Measurements from ENCODE around the gene STK32C. TPM values are rescaled to one million over a fixed set of nuclear protein-coding genes. Genes with fewer than 3 reads are reported as not detected.

The STK32C gene
- total RNA-seq, 1 donor from 2014 or later = 15.2 TPM

- intact Hi-C loops (cut with micrococcal nuclease) = no loop called here
- no peaks in the 10 kb centered on the region for H3K4me1 Mint-ChIP-seq
- no peak overlapping the region for H3K4me3 Mint-ChIP-seq
- H3K27me3 Mint-ChIP-seq = peaks cover 2% of the 10 kb centered on the region
- no peaks in the 10 kb centered on the region for H3K9me3 Mint-ChIP-seq
- no peak overlapping the region for H3K27ac Mint-ChIP-seq
- H3K36me3 Mint-ChIP-seq (ENCODE audit: low read depth) = no peaks in the 10 kb centered on the region
- no peak for DNase-seq
These were observed 47.9 kb downstream of the STK32C start for GRCh38 chr10:132259702-132260482.

- intact Hi-C loops (cut with micrococcal nuclease) = no loop called here
- Mint-ChIP-seq H3K4me1 (no peaks in the 10 kb centered on the region), H3K4me3 (no peak overlapping the region), H3K27me3 (peaks cover 2% of the 10 kb centered on the region), H3K27ac (no peak overlapping the region), H3K9me3 (no peaks in the 10 kb centered on the region), H3K36me3 (ENCODE audit: low read depth) (no peaks in the 10 kb centered on the region)
- DNase-seq = no peak
These were observed 49.3 kb downstream of the STK32C start for GRCh38 chr10:132258423-132258822.

- intact Hi-C loops (cut with micrococcal nuclease) = no loop called here
- no peak for DNase-seq
- H3K9me3 Mint-ChIP-seq = no peaks in the 10 kb centered on the region
- peaks cover 2% of the 10 kb centered on the region for H3K27me3 Mint-ChIP-seq
- H3K4me1 Mint-ChIP-seq = no peaks in the 10 kb centered on the region
- H3K27ac Mint-ChIP-seq = no peak overlapping the region
- H3K36me3 Mint-ChIP-seq (ENCODE audit: low read depth) = no peaks in the 10 kb centered on the region
- no peak overlapping the region for H3K4me3 Mint-ChIP-seq
These were observed 49.8 kb downstream of the STK32C start for GRCh38 chr10:132257907-132258306.

GRCh38 chr10:132257271-132257670 lies 50.5 kb downstream of the STK32C start:
- intact Hi-C loops (cut with micrococcal nuclease) = no loop called here
- H3K4me1 Mint-ChIP-seq = no peaks in the 10 kb centered on the region
- H3K9me3 Mint-ChIP-seq = no peaks in the 10 kb centered on the region
- H3K27ac Mint-ChIP-seq = no peak overlapping the region
- no peaks in the 10 kb centered on the region for H3K36me3 Mint-ChIP-seq (ENCODE audit: low read depth)
- no peak for DNase-seq
- no peak overlapping the region for H3K4me3 Mint-ChIP-seq
- peaks cover under 1% of the 10 kb centered on the region for H3K27me3 Mint-ChIP-seq

- no peaks in the 10 kb centered on the region for H3K27me3 Mint-ChIP-seq
- no peaks in the 10 kb centered on the region for H3K36me3 Mint-ChIP-seq (ENCODE audit: low read depth)
- H3K9me3 Mint-ChIP-seq = no peaks in the 10 kb centered on the region
- H3K27ac Mint-ChIP-seq = no peak overlapping the region
- DNase-seq = no peak
- intact Hi-C loops (cut with micrococcal nuclease) = no loop called here
- no peak overlapping the region for H3K4me3 Mint-ChIP-seq
- no peaks in the 10 kb centered on the region for H3K4me1 Mint-ChIP-seq
These were observed 50.9 kb downstream of the STK32C start for GRCh38 chr10:132256866-132257265.

- no peaks in the 10 kb centered on the region for H3K36me3 Mint-ChIP-seq (ENCODE audit: low read depth)
- no peak overlapping the region for H3K27ac Mint-ChIP-seq
- H3K4me1 Mint-ChIP-seq = no peaks in the 10 kb centered on the region
- intact Hi-C loops (cut with micrococcal nuclease) = no loop called here
- H3K27me3 Mint-ChIP-seq = no peaks in the 10 kb centered on the region
- H3K9me3 Mint-ChIP-seq = no peaks in the 10 kb centered on the region
- no peak overlapping the region for H3K4me3 Mint-ChIP-seq
- no peak for DNase-seq
These were observed 52.0 kb downstream of the STK32C start for GRCh38 chr10:132255489-132256344.

GRCh38 chr10:132254841-132255240 lies 52.9 kb downstream of the STK32C start:
- Mint-ChIP-seq H3K4me1 (no peaks in the 10 kb centered on the region), H3K4me3 (no peak overlapping the region), H3K27me3 (no peaks in the 10 kb centered on the region), H3K9me3 (no peaks in the 10 kb centered on the region), H3K36me3 (ENCODE audit: low read depth) (no peaks in the 10 kb centered on the region), H3K27ac (no peak overlapping the region)
- no peak for DNase-seq
- intact Hi-C loops (cut with micrococcal nuclease) = no loop called here

GRCh38 chr10:132253092-132253687 lies 54.6 kb downstream of the STK32C start:
- Mint-ChIP-seq H3K27me3 (no peaks in the 10 kb centered on the region), H3K4me1 (no peaks in the 10 kb centered on the region), H3K36me3 (ENCODE audit: low read depth) (no peaks in the 10 kb centered on the region), H3K27ac (no peak overlapping the region), H3K4me3 (no peak overlapping the region), H3K9me3 (no peaks in the 10 kb centered on the region)
- intact Hi-C loops (cut with micrococcal nuclease) = no loop called here
- no peak for DNase-seq

GRCh38 chr10:132252412-132252811 lies 55.3 kb downstream of the STK32C start:
- DNase-seq = no peak
- Mint-ChIP-seq H3K9me3 (no peaks in the 10 kb centered on the region), H3K27me3 (no peaks in the 10 kb centered on the region), H3K36me3 (ENCODE audit: low read depth) (no peaks in the 10 kb centered on the region), H3K4me1 (no peaks in the 10 kb centered on the region), H3K27ac (no peak overlapping the region), H3K4me3 (no peak overlapping the region)
- intact Hi-C loops (cut with micrococcal nuclease) = no loop called here

- no peak for DNase-seq
- Mint-ChIP-seq H3K27me3 (no peaks in the 10 kb centered on the region), H3K4me1 (no peaks in the 10 kb centered on the region), H3K4me3 (no peak overlapping the region), H3K27ac (no peak overlapping the region), H3K36me3 (ENCODE audit: low read depth) (no peaks in the 10 kb centered on the region), H3K9me3 (no peaks in the 10 kb centered on the region)
- intact Hi-C loops (cut with micrococcal nuclease) = no loop called here
These were observed 55.8 kb downstream of the STK32C start for GRCh38 chr10:132251928-132252327.

- DNase-seq = no peak
- H3K4me1 Mint-ChIP-seq = no peaks in the 10 kb centered on the region
- intact Hi-C loops (cut with micrococcal nuclease) = no loop called here
- H3K36me3 Mint-ChIP-seq (ENCODE audit: low read depth) = no peaks in the 10 kb centered on the region
- no peaks in the 10 kb centered on the region for H3K27me3 Mint-ChIP-seq
- H3K27ac Mint-ChIP-seq = no peak overlapping the region
- no peak overlapping the region for H3K4me3 Mint-ChIP-seq
- H3K9me3 Mint-ChIP-seq = no peaks in the 10 kb centered on the region
These were observed 57.0 kb downstream of the STK32C start for GRCh38 chr10:132250481-132251475.

- no peaks in the 10 kb centered on the region for H3K9me3 Mint-ChIP-seq
- DNase-seq = no peak
- no peaks in the 10 kb centered on the region for H3K36me3 Mint-ChIP-seq (ENCODE audit: low read depth)
- no peak overlapping the region for H3K27ac Mint-ChIP-seq
- H3K27me3 Mint-ChIP-seq = no peaks in the 10 kb centered on the region
- H3K4me3 Mint-ChIP-seq = no peak overlapping the region
- H3K4me1 Mint-ChIP-seq = no peaks in the 10 kb centered on the region
- intact Hi-C loops (cut with micrococcal nuclease) = no loop called here
These were observed 57.9 kb downstream of the STK32C start for GRCh38 chr10:132249824-132250375.

GRCh38 chr10:132249226-132249724 lies 58.5 kb downstream of the STK32C start:
- Mint-ChIP-seq H3K36me3 (ENCODE audit: low read depth) (no peaks in the 10 kb centered on the region), H3K4me1 (no peaks in the 10 kb centered on the region), H3K27ac (no peak overlapping the region), H3K27me3 (no peaks in the 10 kb centered on the region), H3K4me3 (no peak overlapping the region), H3K9me3 (no peaks in the 10 kb centered on the region)
- no peak for DNase-seq
- intact Hi-C loops (cut with micrococcal nuclease) = no loop called here

All from activated CD4-positive, alpha-beta T cell treated with anti-CD3 and anti-CD28 coated beads, Interleukin-2, amount 10 ng/mL, durations not matched to agents 24 days and 14 days (primary cell).